IMR-90 (cell line): ENCODE results near the gene WDTC1.

Experiments
- BHLHE40 ChIP-seq: fragments of 150-350 bp; IDR thresholded peaks from 2 replicates; pipeline ENCODE4 v1.6.1; 2016; ENCODE audit warnings: mild to moderate bottlenecking, low read depth, low read length
- CEBPB ChIP-seq: IDR thresholded peaks from 2 replicates; pipeline ENCODE4 v1.6.1; 2012; ENCODE audit warnings: low read depth, low read length, improper control_type of control experiment
- CHD1 ChIP-seq: IDR thresholded peaks from 2 replicates; pipeline ENCODE4 v1.6.1; 2012; ENCODE audit warnings: low read depth, low read length, improper control_type of control experiment
- CTCF ChIP-seq: conservative IDR thresholded peaks from 2 replicates; pipeline ENCODE4 v1.5.1; 2012; ENCODE audit warnings: mild to moderate bottlenecking, low read depth, low read length, improper control_type of control experiment
- FOS ChIP-seq: fragments of 150-350 bp; IDR thresholded peaks from 2 replicates; pipeline ENCODE4 v1.6.1; 2016; ENCODE audit warnings: low read depth, low read length
- MXI1 ChIP-seq: IDR thresholded peaks from 2 replicates; pipeline ENCODE4 v1.6.1; 2012; ENCODE audit warnings: low read depth, mild to moderate bottlenecking, low read length, moderate library complexity, borderline replicate concordance
- POLR2A ChIP-seq: IDR thresholded peaks from 2 replicates; pipeline ENCODE4 v1.6.1; 2012; ENCODE audit warnings: mild to moderate bottlenecking, low read depth, low read length
- RFX5 ChIP-seq: IDR thresholded peaks from 2 replicates; pipeline ENCODE4 v1.8.0; 2012; ENCODE audit warnings: low read depth, mild to moderate bottlenecking, low read length, moderate library complexity
- USF2 ChIP-seq: fragments of 150-350 bp; IDR thresholded peaks from 2 replicates; pipeline ENCODE4 v1.6.1; 2017; ENCODE audit warnings: mild to moderate bottlenecking, antibody characterized with exemption, low read length, low read depth

- TF ChIP-seq USF2: no peak
- no peak for TF ChIP-seq FOS
- TF ChIP-seq POLR2A: no peak
- TF ChIP-seq CTCF: no peak
- no peak for TF ChIP-seq MXI1
- TF ChIP-seq RFX5: no peak
- TF ChIP-seq BHLHE40: no peak
- TF ChIP-seq CHD1: no peak
- no peak for TF ChIP-seq CEBPB
These were observed 97.0 kb downstream of the WDTC1 start for GRCh38 chr1:27331426-27331825.
